GM23338 (cell line): ENCODE measurements around the gene PRSS8. TPM values are rescaled to one million over a fixed set of nuclear protein-coding genes. Genes with fewer than 3 reads are reported as not detected.

Source experiments
- ATAC-seq: fragments of 200-7000 bp; cut with Tn5 transposase; 3 replicates; pipeline ENCODE4 v1.9.1; 2020
- DNase-seq: peaks from one replicate; pipeline ENCODE4 v3.0.0-alpha.2; 2015; ENCODE audit warnings: low spot score
- H2AFZ ChIP-seq: fragments of 200-600 bp; sonication (generic); 2 replicates; pipeline ENCODE4 v1.8.0; 2016; ENCODE audit warnings: antibody characterized with exemption, mild to moderate bottlenecking, moderate library complexity
- H3F3A ChIP-seq: fragments of 200-600 bp; sonication (generic); replicated peaks from 2 replicates; pipeline ENCODE4 v1.8.0; 2017; ENCODE audit warnings: antibody characterized with exemption, mixed run types, low read depth
- H3K27ac ChIP-seq: fragments of 200-600 bp; sonication (generic); 2 replicates; pipeline ENCODE4 v1.6.1; 2016; ENCODE audit warnings: low read depth
- H3K27me3 ChIP-seq: fragments of 200-600 bp; sonication (generic); 2 replicates; pipeline ENCODE4 v1.8.0; 2016; ENCODE audit warnings: mild to moderate bottlenecking, mixed run types, moderate library complexity; ENCODE audit not compliant: insufficient read depth
- H3K36me3 ChIP-seq: fragments of 200-600 bp; sonication (generic); 2 replicates; pipeline ENCODE4 v1.8.0; 2016; ENCODE audit warnings: mild to moderate bottlenecking; ENCODE audit not compliant: insufficient read depth
- H3K4me1 ChIP-seq: fragments of 200-600 bp; sonication (generic); 2 replicates; pipeline ENCODE4 v1.8.0; 2016; ENCODE audit warnings: mild to moderate bottlenecking, moderate library complexity; ENCODE audit not compliant: insufficient read depth
- H3K4me2 ChIP-seq: fragments of 200-600 bp; sonication (generic); 2 replicates; pipeline ENCODE4 v1.7.1; 2017; ENCODE audit warnings: mixed run types
- H3K4me3 ChIP-seq: fragments of 200-600 bp; sonication (generic); 2 replicates; pipeline ENCODE4 v1.6.1; 2016; ENCODE audit warnings: mixed run types
- H3K79me2 ChIP-seq: fragments of 200-600 bp; sonication (generic); replicated peaks from 2 replicates; pipeline ENCODE4 v1.8.0; 2017; ENCODE audit warnings: mild to moderate bottlenecking; ENCODE audit not compliant: insufficient read depth
- H3K9me2 ChIP-seq: fragments of 200-600 bp; sonication (generic); 2 replicates; pipeline ENCODE4 v1.8.0; 2017; ENCODE audit not compliant: insufficient read depth
- H4K20me1 ChIP-seq: fragments of 200-600 bp; sonication (generic); replicated peaks from 2 replicates; pipeline ENCODE4 v1.8.0; 2017; ENCODE audit warnings: mild to moderate bottlenecking; ENCODE audit not compliant: insufficient read depth
- H3K27ac Mint-ChIP-seq: 2 replicates; pipeline ENCODE4 v1.8.0; 2020; ENCODE audit warnings: inconsistent platforms, mild to moderate bottlenecking, moderate library complexity, mixed read lengths
- H3K27me3 Mint-ChIP-seq: 3 replicates; pipeline ENCODE4 v1.8.0; 2022; ENCODE audit warnings: low read depth, mild to moderate bottlenecking, moderate library complexity, mixed read lengths, inconsistent platforms; ENCODE audit not compliant: insufficient read depth, poor library complexity
- H3K36me3 Mint-ChIP-seq: 3 replicates; pipeline ENCODE4 v1.8.0; 2021; ENCODE audit warnings: low read depth, mild to moderate bottlenecking, inconsistent platforms, moderate library complexity, mixed read lengths
- H3K4me1 Mint-ChIP-seq: 3 replicates; pipeline ENCODE4 v1.8.0; 2020; ENCODE audit warnings: mild to moderate bottlenecking, inconsistent platforms, mixed read lengths
- H3K4me3 Mint-ChIP-seq: 3 replicates; pipeline ENCODE4 v1.8.0; 2021; ENCODE audit warnings: moderate library complexity, mild to moderate bottlenecking, inconsistent platforms, mixed read lengths
- H3K9me3 Mint-ChIP-seq: 3 replicates; pipeline ENCODE4 v1.8.0; 2020; ENCODE audit warnings: moderate library complexity, mild to moderate bottlenecking, inconsistent platforms, mixed read lengths
- CREB1 ChIP-seq: fragments of 250-450 bp; sonication (Bioruptor Pico); IDR thresholded peaks from 2 replicates; pipeline ENCODE4 v1.5.0; 2020; ENCODE audit warnings: low read depth, mild to moderate bottlenecking, moderate library complexity
- EZH2 ChIP-seq: fragments of 200-600 bp; sonication (generic); IDR thresholded peaks from one replicate; pipeline ENCODE4 v1.8.0; 2017; ENCODE audit warnings: antibody characterized with exemption, mild to moderate bottlenecking, low read depth; ENCODE audit not compliant: unreplicated experiment
- NANOG ChIP-seq: IDR thresholded peaks from 2 replicates; pipeline ENCODE4 v1.6.1; 2016; ENCODE audit warnings: antibody characterized with exemption, borderline replicate concordance
- ZNF114 ChIP-seq: fragments of 250-450 bp; sonication (Bioruptor Pico); IDR thresholded peaks from 2 replicates; pipeline ENCODE4 v1.5.0; 2020; ENCODE audit warnings: mild to moderate bottlenecking, moderate library complexity
- ZNF331 ChIP-seq: fragments of 250-450 bp; sonication (Bioruptor Pico); IDR thresholded peaks from 2 replicates; pipeline ENCODE4 v1.5.0; 2020; ENCODE audit warnings: low read depth, mild to moderate bottlenecking, moderate library complexity
- polyA plus RNA-seq: library from polyadenylated mRNA; unstranded; fragments of >200 nt; fragmentation: Nextera tagmentation; extraction: Ambion mirVana; gene quantifications from 2 replicates; pipeline ENCODE4 v1.2.1, GENCODE V29; 2016
- total RNA-seq: library from RNA; depleted of rRNA; stranded (reverse); fragments of >200 nt; shearing (Covaris generic); gene quantifications from 2 replicates; pipeline ENCODE4 v1.2.3, GENCODE V29; 2014
- TF ChIP-seq, protein P1 (sequence below): fragments of 250-450 bp; sonication (Bioruptor Pico); IDR thresholded peaks from 2 replicates; pipeline ENCODE4 v1.5.0; 2020; ENCODE audit warnings: mild to moderate bottlenecking, moderate library complexity
- TF ChIP-seq, protein P2 (sequence below), 2 experiments: fragments of 200-600 bp in 1 of 2; sonication (generic) in 1 of 2; conservative IDR thresholded peaks; 2 replicates each; pipeline versions ENCODE4 v1.5.1 to v1.6.1; 2016 to 2017; ENCODE audit warnings: antibody characterized with exemption in 2 of 2, low read depth in 2 of 2, mild to moderate bottlenecking in 2 of 2, moderate library complexity in 1 of 2

PRSS8 gene
- total and polyA plus RNA-seq, 2 experiments from 2014 or later: 65.3 to 75.9 TPM

DNA sequence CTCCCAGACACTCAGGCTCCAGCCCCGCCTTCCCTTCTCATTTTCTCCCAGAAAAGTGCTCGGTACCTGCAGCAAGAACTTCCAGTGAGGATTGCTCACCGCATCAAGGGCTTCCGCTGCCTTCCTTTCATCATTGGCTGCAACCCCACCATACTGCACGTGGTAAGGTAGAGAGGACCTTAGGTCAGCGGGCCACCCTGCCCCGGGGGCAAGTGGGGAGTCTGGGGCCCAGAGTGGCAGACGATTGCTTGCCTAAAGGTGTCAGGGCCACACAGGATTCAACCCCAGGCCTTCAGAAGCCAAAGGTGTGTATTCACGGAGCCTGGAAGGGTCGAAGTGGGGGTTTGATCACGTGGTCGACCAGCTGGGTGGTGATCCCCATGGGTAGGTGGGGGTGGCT lies 25.9 kb downstream of the PRSS8 start:
- ATAC-seq: no peak
- H3K27ac ChIP-seq: no peak overlapping the region
- peaks cover 4% of the 10 kb centered on the region for H3K9me3 Mint-ChIP-seq
- no peak for DNase-seq
- peak overlapping the region; percentile 87 for H3K4me2 ChIP-seq
- no peaks in the 10 kb centered on the region for H3K9me2 ChIP-seq
- H3K27me3 ChIP-seq: no peaks in the 10 kb centered on the region
- H2AFZ ChIP-seq: no peak overlapping the region
- peaks cover 18% of the 10 kb centered on the region for H3K27me3 Mint-ChIP-seq
- no peaks in the 10 kb centered on the region for H3K36me3 ChIP-seq
- TF ChIP-seq CREB1 (CRISPR knock-in tag) (no peak), NANOG (no peak), ZNF114 (CRISPR knock-in tag) (no peak), EZH2 (no peak), ZNF331 (CRISPR knock-in tag) (no peak)
- TF ChIP-seq, protein P1, sequence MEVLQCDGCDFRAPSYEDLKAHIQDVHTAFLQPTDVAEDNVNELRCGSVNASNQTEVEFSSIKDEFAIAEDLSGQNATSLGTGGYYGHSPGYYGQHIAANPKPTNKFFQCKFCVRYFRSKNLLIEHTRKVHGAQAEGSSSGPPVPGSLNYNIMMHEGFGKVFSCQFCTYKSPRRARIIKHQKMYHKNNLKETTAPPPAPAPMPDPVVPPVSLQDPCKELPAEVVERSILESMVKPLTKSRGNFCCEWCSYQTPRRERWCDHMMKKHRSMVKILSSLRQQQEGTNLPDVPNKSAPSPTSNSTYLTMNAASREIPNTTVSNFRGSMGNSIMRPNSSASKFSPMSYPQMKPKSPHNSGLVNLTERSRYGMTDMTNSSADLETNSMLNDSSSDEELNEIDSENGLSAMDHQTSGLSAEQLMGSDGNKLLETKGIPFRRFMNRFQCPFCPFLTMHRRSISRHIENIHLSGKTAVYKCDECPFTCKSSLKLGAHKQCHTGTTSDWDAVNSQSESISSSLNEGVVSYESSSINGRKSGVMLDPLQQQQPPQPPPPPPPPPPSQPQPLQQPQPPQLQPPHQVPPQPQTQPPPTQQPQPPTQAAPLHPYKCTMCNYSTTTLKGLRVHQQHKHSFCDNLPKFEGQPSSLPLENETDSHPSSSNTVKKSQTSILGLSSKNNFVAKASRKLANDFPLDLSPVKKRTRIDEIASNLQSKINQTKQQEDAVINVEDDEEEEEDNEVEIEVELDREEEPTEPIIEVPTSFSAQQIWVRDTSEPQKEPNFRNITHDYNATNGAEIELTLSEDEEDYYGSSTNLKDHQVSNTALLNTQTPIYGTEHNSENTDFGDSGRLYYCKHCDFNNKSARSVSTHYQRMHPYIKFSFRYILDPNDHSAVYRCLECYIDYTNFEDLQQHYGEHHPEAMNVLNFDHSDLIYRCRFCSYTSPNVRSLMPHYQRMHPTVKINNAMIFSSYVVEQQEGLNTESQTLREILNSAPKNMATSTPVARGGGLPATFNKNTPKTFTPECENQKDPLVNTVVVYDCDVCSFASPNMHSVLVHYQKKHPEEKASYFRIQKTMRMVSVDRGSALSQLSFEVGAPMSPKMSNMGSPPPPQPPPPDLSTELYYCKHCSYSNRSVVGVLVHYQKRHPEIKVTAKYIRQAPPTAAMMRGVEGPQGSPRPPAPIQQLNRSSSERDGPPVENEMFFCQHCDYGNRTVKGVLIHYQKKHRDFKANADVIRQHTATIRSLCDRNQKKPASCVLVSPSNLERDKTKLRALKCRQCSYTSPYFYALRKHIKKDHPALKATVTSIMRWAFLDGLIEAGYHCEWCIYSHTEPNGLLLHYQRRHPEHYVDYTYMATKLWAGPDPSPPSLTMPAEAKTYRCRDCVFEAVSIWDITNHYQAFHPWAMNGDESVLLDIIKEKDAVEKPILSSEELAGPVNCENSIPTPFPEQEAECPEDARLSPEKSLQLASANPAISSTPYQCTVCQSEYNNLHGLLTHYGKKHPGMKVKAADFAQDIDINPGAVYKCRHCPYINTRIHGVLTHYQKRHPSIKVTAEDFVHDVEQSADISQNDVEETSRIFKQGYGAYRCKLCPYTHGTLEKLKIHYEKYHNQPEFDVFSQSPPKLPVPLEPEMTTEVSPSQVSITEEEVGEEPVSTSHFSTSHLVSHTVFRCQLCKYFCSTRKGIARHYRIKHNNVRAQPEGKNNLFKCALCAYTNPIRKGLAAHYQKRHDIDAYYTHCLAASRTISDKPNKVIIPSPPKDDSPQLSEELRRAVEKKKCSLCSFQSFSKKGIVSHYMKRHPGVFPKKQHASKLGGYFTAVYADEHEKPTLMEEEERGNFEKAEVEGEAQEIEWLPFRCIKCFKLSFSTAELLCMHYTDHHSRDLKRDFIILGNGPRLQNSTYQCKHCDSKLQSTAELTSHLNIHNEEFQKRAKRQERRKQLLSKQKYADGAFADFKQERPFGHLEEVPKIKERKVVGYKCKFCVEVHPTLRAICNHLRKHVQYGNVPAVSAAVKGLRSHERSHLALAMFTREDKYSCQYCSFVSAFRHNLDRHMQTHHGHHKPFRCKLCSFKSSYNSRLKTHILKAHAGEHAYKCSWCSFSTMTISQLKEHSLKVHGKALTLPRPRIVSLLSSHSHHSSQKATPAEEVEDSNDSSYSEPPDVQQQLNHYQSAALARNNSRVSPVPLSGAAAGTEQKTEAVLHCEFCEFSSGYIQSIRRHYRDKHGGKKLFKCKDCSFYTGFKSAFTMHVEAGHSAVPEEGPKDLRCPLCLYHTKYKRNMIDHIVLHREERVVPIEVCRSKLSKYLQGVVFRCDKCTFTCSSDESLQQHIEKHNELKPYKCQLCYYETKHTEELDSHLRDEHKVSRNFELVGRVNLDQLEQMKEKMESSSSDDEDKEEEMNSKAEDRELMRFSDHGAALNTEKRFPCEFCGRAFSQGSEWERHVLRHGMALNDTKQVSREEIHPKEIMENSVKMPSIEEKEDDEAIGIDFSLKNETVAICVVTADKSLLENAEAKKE (CRISPR knock-in tag): no peak
- TF ChIP-seq, protein P2, sequence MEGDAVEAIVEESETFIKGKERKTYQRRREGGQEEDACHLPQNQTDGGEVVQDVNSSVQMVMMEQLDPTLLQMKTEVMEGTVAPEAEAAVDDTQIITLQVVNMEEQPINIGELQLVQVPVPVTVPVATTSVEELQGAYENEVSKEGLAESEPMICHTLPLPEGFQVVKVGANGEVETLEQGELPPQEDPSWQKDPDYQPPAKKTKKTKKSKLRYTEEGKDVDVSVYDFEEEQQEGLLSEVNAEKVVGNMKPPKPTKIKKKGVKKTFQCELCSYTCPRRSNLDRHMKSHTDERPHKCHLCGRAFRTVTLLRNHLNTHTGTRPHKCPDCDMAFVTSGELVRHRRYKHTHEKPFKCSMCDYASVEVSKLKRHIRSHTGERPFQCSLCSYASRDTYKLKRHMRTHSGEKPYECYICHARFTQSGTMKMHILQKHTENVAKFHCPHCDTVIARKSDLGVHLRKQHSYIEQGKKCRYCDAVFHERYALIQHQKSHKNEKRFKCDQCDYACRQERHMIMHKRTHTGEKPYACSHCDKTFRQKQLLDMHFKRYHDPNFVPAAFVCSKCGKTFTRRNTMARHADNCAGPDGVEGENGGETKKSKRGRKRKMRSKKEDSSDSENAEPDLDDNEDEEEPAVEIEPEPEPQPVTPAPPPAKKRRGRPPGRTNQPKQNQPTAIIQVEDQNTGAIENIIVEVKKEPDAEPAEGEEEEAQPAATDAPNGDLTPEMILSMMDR (conservative IDR thresholded peaks at IDR 0.05; ENCODE audit: low read depth in 2 of 2): no peak
- peaks cover 6% of the 10 kb centered on the region; the same call in 1 of the 2 replicates for H3K4me1 ChIP-seq
- peaks cover 14% of the 10 kb centered on the region; the same call in 1 of the 2 replicates for H3F3A ChIP-seq
- H3K4me3 ChIP-seq: peak overlapping the region; percentile 87
- H3K79me2 ChIP-seq: no peaks in the 10 kb centered on the region
- peaks cover 7% of the 10 kb centered on the region for H4K20me1 ChIP-seq
- peaks cover 9% of the 10 kb centered on the region; the same call in 1 of the 3 replicates for H3K4me1 Mint-ChIP-seq
- no peak overlapping the region for H3K27ac Mint-ChIP-seq
- H3K36me3 Mint-ChIP-seq: peaks cover 23% of the 10 kb centered on the region
- H3K4me3 Mint-ChIP-seq: peak overlapping the region; percentile 77
